A549 (cell line): ENCODE measurements around the gene ROBO1.

Experiments
- MAFK ChIP-seq: fragments of 450-650 bp; IDR thresholded peaks from 2 replicates; pipeline ENCODE4 v1.6.1; 2014; ENCODE audit not compliant: partially characterized antibody
- POLR2A ChIP-seq: IDR thresholded peaks from 2 replicates; pipeline ENCODE4 v1.6.1; 2012; ENCODE audit warnings: mild to moderate bottlenecking, low read length
- POLR2AphosphoS2 ChIP-seq: conservative IDR thresholded peaks from 2 replicates; pipeline ENCODE4 v1.6.1; 2012; ENCODE audit warnings: low read length, improper control_type of control experiment, inconsistent platforms
- RCOR1 ChIP-seq: fragments of 150-350 bp; IDR thresholded peaks from 2 replicates; pipeline ENCODE4 v1.6.1; 2014; ENCODE audit warnings: antibody characterized with exemption, low read length, low read depth
- TF ChIP-seq, protein P1 (sequence below): fragments of 450-650 bp; IDR thresholded peaks from 2 replicates; pipeline ENCODE4 v1.6.1; 2014; ENCODE audit warnings: antibody characterized with exemption
- TF ChIP-seq, protein P2 (sequence below): fragments of >200 bp; sonication (Bioruptor Twin); formaldehyde crosslinking; IDR thresholded peaks from 3 replicates; pipeline ENCODE4 v1.5.1; 2016

- TF ChIP-seq MAFK (no peak), POLR2AphosphoS2 (no peak), RCOR1 (no peak), POLR2A (no peak)
- TF ChIP-seq, protein P1, sequence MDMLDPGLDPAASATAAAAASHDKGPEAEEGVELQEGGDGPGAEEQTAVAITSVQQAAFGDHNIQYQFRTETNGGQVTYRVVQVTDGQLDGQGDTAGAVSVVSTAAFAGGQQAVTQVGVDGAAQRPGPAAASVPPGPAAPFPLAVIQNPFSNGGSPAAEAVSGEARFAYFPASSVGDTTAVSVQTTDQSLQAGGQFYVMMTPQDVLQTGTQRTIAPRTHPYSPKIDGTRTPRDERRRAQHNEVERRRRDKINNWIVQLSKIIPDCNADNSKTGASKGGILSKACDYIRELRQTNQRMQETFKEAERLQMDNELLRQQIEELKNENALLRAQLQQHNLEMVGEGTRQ, result no peak
- TF ChIP-seq, protein P2, sequence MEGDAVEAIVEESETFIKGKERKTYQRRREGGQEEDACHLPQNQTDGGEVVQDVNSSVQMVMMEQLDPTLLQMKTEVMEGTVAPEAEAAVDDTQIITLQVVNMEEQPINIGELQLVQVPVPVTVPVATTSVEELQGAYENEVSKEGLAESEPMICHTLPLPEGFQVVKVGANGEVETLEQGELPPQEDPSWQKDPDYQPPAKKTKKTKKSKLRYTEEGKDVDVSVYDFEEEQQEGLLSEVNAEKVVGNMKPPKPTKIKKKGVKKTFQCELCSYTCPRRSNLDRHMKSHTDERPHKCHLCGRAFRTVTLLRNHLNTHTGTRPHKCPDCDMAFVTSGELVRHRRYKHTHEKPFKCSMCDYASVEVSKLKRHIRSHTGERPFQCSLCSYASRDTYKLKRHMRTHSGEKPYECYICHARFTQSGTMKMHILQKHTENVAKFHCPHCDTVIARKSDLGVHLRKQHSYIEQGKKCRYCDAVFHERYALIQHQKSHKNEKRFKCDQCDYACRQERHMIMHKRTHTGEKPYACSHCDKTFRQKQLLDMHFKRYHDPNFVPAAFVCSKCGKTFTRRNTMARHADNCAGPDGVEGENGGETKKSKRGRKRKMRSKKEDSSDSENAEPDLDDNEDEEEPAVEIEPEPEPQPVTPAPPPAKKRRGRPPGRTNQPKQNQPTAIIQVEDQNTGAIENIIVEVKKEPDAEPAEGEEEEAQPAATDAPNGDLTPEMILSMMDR, result no peak
Observed at GRCh38 chr3:78979028-78979427, 788.8 kb downstream of the ROBO1 start.
